H9 (cell line): Measurements from ENCODE around the gene GTF3C6. TPM values are rescaled to one million over a fixed set of nuclear protein-coding genes. Genes with fewer than 3 reads are reported as not detected.

Experiments used
- DNase-seq: peaks from one replicate; pipeline ENCODE4 v3.0.0-alpha.2; 2017
- H2AFZ ChIP-seq: one replicate; pipeline ENCODE4 v1.6.1; 2013; ENCODE audit warnings: mild to moderate bottlenecking, low read length, control low read depth, moderate library complexity
- H2AK5ac ChIP-seq: 2 replicates; pipeline ENCODE4 v1.6.1; 2013; ENCODE audit warnings: low read length, control low read depth, mixed read lengths; ENCODE audit not compliant: insufficient read length
- H2BK120ac ChIP-seq: one replicate; pipeline ENCODE4 v1.6.1; 2013; ENCODE audit warnings: low read depth, mild to moderate bottlenecking, low read length, control low read depth, inconsistent platforms; ENCODE audit not compliant: poor library complexity, severe bottlenecking
- H2BK12ac ChIP-seq: 2 replicates; pipeline ENCODE4 v1.6.1; 2013; ENCODE audit warnings: low read length, control low read depth, mixed read lengths, low read depth; ENCODE audit not compliant: insufficient read length
- H2BK15ac ChIP-seq: 2 replicates; pipeline ENCODE4 v1.6.1; 2013; ENCODE audit warnings: low read depth, low read length, control low read depth
- H2BK20ac ChIP-seq: one replicate; pipeline ENCODE4 v1.6.1; 2013; ENCODE audit warnings: low read depth, mild to moderate bottlenecking, low read length, control low read depth, inconsistent platforms; ENCODE audit not compliant: poor library complexity, severe bottlenecking
- H2BK5ac ChIP-seq: 2 replicates; pipeline ENCODE4 v1.6.1; 2013; ENCODE audit warnings: low read length, control low read depth, mixed read lengths; ENCODE audit not compliant: insufficient read length
- H3K14ac ChIP-seq: 2 replicates; pipeline ENCODE4 v1.6.1; 2013; ENCODE audit warnings: low read length, control low read depth; ENCODE audit not compliant: insufficient read depth
- H3K18ac ChIP-seq: 2 replicates; pipeline ENCODE4 v1.6.1; 2013; ENCODE audit warnings: low read depth, mild to moderate bottlenecking, mixed read lengths, low read length, control low read depth; ENCODE audit not compliant: insufficient read length
- H3K23ac ChIP-seq: 2 replicates; pipeline ENCODE4 v1.6.1; 2013; ENCODE audit warnings: low read length, control low read depth, mixed read lengths, low read depth; ENCODE audit not compliant: insufficient read length
- H3K23me2 ChIP-seq: 2 replicates; pipeline ENCODE4 v1.6.1; 2013; ENCODE audit warnings: low read depth, mild to moderate bottlenecking, mixed read lengths, low read length, control low read depth; ENCODE audit not compliant: insufficient read length, poor library complexity, severe bottlenecking
- H3K27ac ChIP-seq: 2 replicates; pipeline ENCODE4 v1.5.1; 2013; ENCODE audit warnings: low read length, control low read depth, mixed read lengths, low read depth; ENCODE audit not compliant: insufficient read length
- H3K27me3 ChIP-seq: 2 replicates; pipeline ENCODE4 v1.6.1; 2013; ENCODE audit warnings: low read length, control low read depth, inconsistent platforms; ENCODE audit not compliant: insufficient read depth
- H3K4ac ChIP-seq: 2 replicates; pipeline ENCODE4 v1.6.1; 2013; ENCODE audit warnings: low read depth, mild to moderate bottlenecking, control low read depth, inconsistent platforms, low read length, moderate library complexity
- H3K4me1 ChIP-seq: 2 replicates; pipeline ENCODE4 v1.6.1; 2013; ENCODE audit warnings: low read length, control low read depth, inconsistent platforms; ENCODE audit not compliant: insufficient read depth
- H3K4me2 ChIP-seq: 2 replicates; pipeline ENCODE4 v1.6.1; 2013; ENCODE audit warnings: low read length, control low read depth, mixed read lengths; ENCODE audit not compliant: insufficient read length, insufficient read depth
- H3K56ac ChIP-seq: 2 replicates; pipeline ENCODE4 v1.6.1; 2013; ENCODE audit warnings: low read depth, mild to moderate bottlenecking, mixed read lengths, low read length, control low read depth; ENCODE audit not compliant: insufficient read length
- H3K79me1 ChIP-seq: 2 replicates; pipeline ENCODE4 v1.6.1; 2013; ENCODE audit warnings: low read depth, mild to moderate bottlenecking, moderate library complexity, low read length, control low read depth, inconsistent platforms; ENCODE audit not compliant: insufficient read depth, poor library complexity, severe bottlenecking
- H3K79me2 ChIP-seq: 2 replicates; pipeline ENCODE4 v1.6.1; 2013; ENCODE audit warnings: low read length, control low read depth, inconsistent platforms; ENCODE audit not compliant: insufficient read depth
- H3K9ac ChIP-seq: 2 replicates; pipeline ENCODE4 v1.6.1; 2013; ENCODE audit warnings: low read length, control low read depth, mixed read lengths; ENCODE audit not compliant: insufficient read length; ENCODE audit errors: extremely low read depth
- H3K9me3 ChIP-seq: one replicate; pipeline ENCODE4 v1.6.1; 2013; ENCODE audit warnings: low read depth, low read length, inconsistent platforms; ENCODE audit not compliant: control insufficient read depth
- H3T11ph ChIP-seq: one replicate; pipeline ENCODE4 v1.6.1; 2013; ENCODE audit warnings: mild to moderate bottlenecking, low read length, control low read depth, inconsistent platforms
- H4K20me1 ChIP-seq: one replicate; pipeline ENCODE4 v1.6.1; 2013; ENCODE audit not compliant: control insufficient read depth, insufficient read length, insufficient read depth
- H4K5ac ChIP-seq: 2 replicates; pipeline ENCODE4 v1.6.1; 2013; ENCODE audit warnings: low read depth, mild to moderate bottlenecking, mixed read lengths, low read length, control low read depth; ENCODE audit not compliant: insufficient read length
- H4K8ac ChIP-seq: replicated peaks from 2 replicates; pipeline ENCODE4 v1.6.1; 2013; ENCODE audit warnings: low read length, control low read depth, mixed read lengths, low read depth; ENCODE audit not compliant: insufficient read length
- H4K91ac ChIP-seq: 2 replicates; pipeline ENCODE4 v1.6.1; 2013; ENCODE audit warnings: low read depth, mild to moderate bottlenecking, moderate library complexity, mixed read lengths, low read length, control low read depth; ENCODE audit not compliant: insufficient read length
- H3K27ac Mint-ChIP-seq, 3 experiments: 2 replicates in 2 of 3; 3 replicates in 1 of 3; pipeline ENCODE4 v1.8.0; 2020 to 2021; ENCODE audit warnings: mixed read lengths in 3 of 3, mild to moderate bottlenecking in 1 of 3, moderate library complexity in 1 of 3
- H3K27me3 Mint-ChIP-seq: 2 replicates; pipeline ENCODE4 v1.8.0; 2021; ENCODE audit warnings: low read depth, mild to moderate bottlenecking, moderate library complexity, mixed read lengths
- H3K36me3 Mint-ChIP-seq, 3 experiments: 2 replicates in 2 of 3; 3 replicates in 1 of 3; pipeline ENCODE4 v1.8.0; 2020 to 2021; ENCODE audit warnings: low read depth in 3 of 3, mixed read lengths in 3 of 3; ENCODE audit not compliant: insufficient read depth in 1 of 3
- H3K4me1 Mint-ChIP-seq, 2 experiments: 2 replicates each; pipeline ENCODE4 v1.8.0; 2020; ENCODE audit warnings: mixed read lengths in 2 of 2
- H3K4me3 Mint-ChIP-seq, 2 experiments: 2 replicates in 1 of 2; 3 replicates in 1 of 2; pipeline ENCODE4 v1.8.0; 2020 to 2021; ENCODE audit warnings: mild to moderate bottlenecking in 2 of 2, mixed read lengths in 2 of 2, moderate library complexity in 1 of 2
- H3K9me3 Mint-ChIP-seq, 2 experiments: 2 replicates in 1 of 2; 3 replicates in 1 of 2; pipeline ENCODE4 v1.8.0; 2020; ENCODE audit warnings: mild to moderate bottlenecking in 2 of 2, mixed read lengths in 2 of 2, moderate library complexity in 1 of 2
- WGBS: extraction: QIAGEN DNeasy Blood & Tissue Kit; methylation state at CpG from one replicate; pipeline ENCODE4 v1.1.7; 2013; ENCODE audit warnings: missing lambda C conversion rate, low lambda C conversion rate, mixed read lengths; ENCODE audit not compliant: insufficient read length; ENCODE audit errors: extremely low coverage; 5-methylcytosine and 5-hydroxymethylcytosine counted together
- total RNA-seq: library from RNA; stranded (reverse); gene quantifications from 2 replicates; pipeline ENCODE4 v1.2.1, GENCODE V29; 2021
- TF ChIP-seq, protein P1 (sequence below): fragments of 200-600 bp; sonication (generic); conservative IDR thresholded peaks from 3 replicates; pipeline ENCODE4 v1.8.0; 2021; ENCODE audit warnings: antibody characterized with exemption, mild to moderate bottlenecking

Gene GTF3C6
- total RNA-seq, 1 experiment from 2014 or later = 106 TPM

- TF ChIP-seq, protein P1, sequence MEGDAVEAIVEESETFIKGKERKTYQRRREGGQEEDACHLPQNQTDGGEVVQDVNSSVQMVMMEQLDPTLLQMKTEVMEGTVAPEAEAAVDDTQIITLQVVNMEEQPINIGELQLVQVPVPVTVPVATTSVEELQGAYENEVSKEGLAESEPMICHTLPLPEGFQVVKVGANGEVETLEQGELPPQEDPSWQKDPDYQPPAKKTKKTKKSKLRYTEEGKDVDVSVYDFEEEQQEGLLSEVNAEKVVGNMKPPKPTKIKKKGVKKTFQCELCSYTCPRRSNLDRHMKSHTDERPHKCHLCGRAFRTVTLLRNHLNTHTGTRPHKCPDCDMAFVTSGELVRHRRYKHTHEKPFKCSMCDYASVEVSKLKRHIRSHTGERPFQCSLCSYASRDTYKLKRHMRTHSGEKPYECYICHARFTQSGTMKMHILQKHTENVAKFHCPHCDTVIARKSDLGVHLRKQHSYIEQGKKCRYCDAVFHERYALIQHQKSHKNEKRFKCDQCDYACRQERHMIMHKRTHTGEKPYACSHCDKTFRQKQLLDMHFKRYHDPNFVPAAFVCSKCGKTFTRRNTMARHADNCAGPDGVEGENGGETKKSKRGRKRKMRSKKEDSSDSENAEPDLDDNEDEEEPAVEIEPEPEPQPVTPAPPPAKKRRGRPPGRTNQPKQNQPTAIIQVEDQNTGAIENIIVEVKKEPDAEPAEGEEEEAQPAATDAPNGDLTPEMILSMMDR = no peak
- H3K14ac ChIP-seq = no peak overlapping the region
- H3K4me1 ChIP-seq = no peaks in the 10 kb centered on the region
- H3K4me2 ChIP-seq = no peak overlapping the region
- Mint-ChIP-seq H3K27me3 (no peaks in the 10 kb centered on the region; the same call in 1 of the 2 replicates), H3K9me3 (no peaks in the 10 kb centered on the region), H3K27ac (0 out of 7 replicates have a peak overlapping the region, but pooled peaks of 1 of the 3 experiments have one; percentile 20), H3K4me1 (no peaks in the 10 kb centered on the region), H3K4me3 (no peak overlapping the region), H3K36me3 (no peaks in the 10 kb centered on the region)
- H4K5ac ChIP-seq = no peak overlapping the region
- H3K56ac ChIP-seq = no peak overlapping the region
- no peak overlapping the region for H2BK120ac ChIP-seq
- H3K23ac ChIP-seq = no peak overlapping the region
- no peaks in the 10 kb centered on the region for H3K79me2 ChIP-seq
- no peak overlapping the region for H3K4ac ChIP-seq
- H3T11ph ChIP-seq = no peak overlapping the region
- H4K91ac ChIP-seq = no peak overlapping the region
- no CpG with 5 or more reads among the region's 1 CpG for WGBS
- H2BK5ac ChIP-seq = no peak overlapping the region
- no peaks in the 10 kb centered on the region for H3K9me3 ChIP-seq
- H2AK5ac ChIP-seq = no peak overlapping the region
- no peaks in the 10 kb centered on the region for H3K27me3 ChIP-seq
- no peak overlapping the region for H3K27ac ChIP-seq
- H3K23me2 ChIP-seq = no peaks in the 10 kb centered on the region
- H2BK12ac ChIP-seq = no peak overlapping the region
- H4K8ac ChIP-seq = no peak overlapping the region
- DNase-seq = no peak
- no peak overlapping the region for H2AFZ ChIP-seq
- no peak overlapping the region for H3K18ac ChIP-seq
- no peak overlapping the region for H2BK15ac ChIP-seq
- H3K9ac ChIP-seq = no peak overlapping the region
- no peaks in the 10 kb centered on the region for H3K79me1 ChIP-seq
- no peak overlapping the region for H2BK20ac ChIP-seq
- H4K20me1 ChIP-seq = no peaks in the 10 kb centered on the region
These were observed 24.1 kb upstream of the GTF3C6 start for GRCh38 chr6:110934381-110934898.
